SU-DHL-6 (cell line): ENCODE results near the gene MYH3.

Source experiments
- H2AFZ ChIP-seq: fragments of 200-600 bp; sonication (generic); 2 replicates; pipeline ENCODE4 v1.6.1; 2014; ENCODE audit warnings: low read depth, mild to moderate bottlenecking, moderate library complexity, mixed read lengths, antibody characterized with exemption, low read length; ENCODE audit not compliant: severe bottlenecking
- H3F3A ChIP-seq: fragments of 200-600 bp; shearing (Covaris generic); 2 replicates; pipeline ENCODE4 v1.6.0; 2016; ENCODE audit warnings: antibody characterized with exemption, mild to moderate bottlenecking; ENCODE audit not compliant: insufficient read depth
- H3K27ac ChIP-seq: fragments of 200-600 bp; sonication (generic); 2 replicates; pipeline ENCODE4 v1.5.1; 2016; ENCODE audit warnings: low read depth, mild to moderate bottlenecking, low read length, moderate library complexity, mixed read lengths
- H3K27me3 ChIP-seq: fragments of 200-600 bp; sonication (generic), shearing (Covaris generic); 2 replicates; pipeline ENCODE4 v1.6.0; 2014; ENCODE audit warnings: mild to moderate bottlenecking, low read length
- H3K36me3 ChIP-seq: fragments of 200-600 bp; sonication (generic); 2 replicates; pipeline ENCODE4 v1.6.1; 2014; ENCODE audit warnings: mild to moderate bottlenecking, low read length, mixed read lengths
- H3K4me2 ChIP-seq: fragments of 300-600, 200-600 bp; shearing (Covaris generic), sonication (generic); 2 replicates; pipeline ENCODE4 v1.6.0; 2014; ENCODE audit warnings: low read length, low read depth, mild to moderate bottlenecking; ENCODE audit not compliant: poor library complexity, severe bottlenecking
- H3K4me3 ChIP-seq: fragments of 200-600 bp; sonication (generic); 2 replicates; pipeline ENCODE4 v1.5.1; 2014; ENCODE audit warnings: antibody characterized with exemption, low read length, mild to moderate bottlenecking, mixed read lengths; ENCODE audit not compliant: insufficient read depth, poor library complexity, severe bottlenecking
- H3K79me2 ChIP-seq: fragments of 200-600 bp; sonication (generic); 2 replicates; pipeline ENCODE4 v1.6.1; 2014; ENCODE audit warnings: mild to moderate bottlenecking, low read length, moderate library complexity; ENCODE audit not compliant: insufficient read depth
- H3K9ac ChIP-seq: fragments of 200-600 bp; sonication (generic); 2 replicates; pipeline ENCODE4 v1.7.0; 2014; ENCODE audit warnings: mild to moderate bottlenecking, low read length
- H3K9me2 ChIP-seq: fragments of 200-600 bp; sonication (generic); replicated peaks from 2 replicates; pipeline ENCODE4 v1.6.1; 2014; ENCODE audit warnings: low read length; ENCODE audit not compliant: insufficient read depth
- H3K9me3 ChIP-seq: fragments of 200-600 bp; sonication (generic); 2 replicates; pipeline ENCODE4 v1.6.1; 2014; ENCODE audit warnings: low read length, mixed read lengths; ENCODE audit not compliant: insufficient read depth
- H4K20me1 ChIP-seq: fragments of 200-600 bp; sonication (generic); 2 replicates; pipeline ENCODE4 v1.6.1; 2014; ENCODE audit warnings: low read depth, mild to moderate bottlenecking, antibody characterized with exemption, low read length, moderate library complexity, mixed read lengths
- EZH2phosphoT487 ChIP-seq: fragments of 200-600 bp; sonication (generic), shearing (Covaris generic); conservative IDR thresholded peaks from 2 replicates; pipeline ENCODE4 v1.6.1; 2018; ENCODE audit warnings: mild to moderate bottlenecking, antibody characterized with exemption, low read length, moderate library complexity, mixed read lengths
- TF ChIP-seq, protein P1 (sequence below): fragments of 200-600 bp; sonication (generic); IDR thresholded peaks from one replicate; pipeline ENCODE4 v1.5.1; 2017; ENCODE audit warnings: antibody characterized with exemption, mild to moderate bottlenecking, low read length, moderate library complexity; ENCODE audit not compliant: insufficient read depth, poor library complexity, severe bottlenecking

The MYH3 gene

DNA sequence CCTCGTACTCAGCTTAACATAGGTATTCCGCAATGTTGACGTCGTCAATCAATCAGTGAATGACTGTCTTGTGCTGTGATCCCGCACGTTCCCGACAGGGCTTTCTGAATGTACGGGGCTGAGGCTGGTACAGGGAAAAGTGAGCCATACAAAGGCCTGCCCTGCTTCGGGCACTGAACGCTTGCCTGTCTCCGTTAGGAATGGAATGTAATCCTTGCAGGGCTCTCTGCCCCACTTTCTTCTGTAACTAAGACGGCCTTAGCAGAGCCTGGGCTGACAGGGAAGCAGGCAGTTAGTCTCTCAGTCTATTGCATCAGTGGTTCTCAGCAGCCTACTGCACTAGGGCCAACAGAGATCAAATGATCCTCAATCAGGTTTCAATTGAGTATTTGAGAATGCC lies 16.2 kb upstream of the MYH3 start:
- Histone ChIP-seq H2AFZ (no peak overlapping the region), H3K4me3 (no peak overlapping the region), H3F3A (peaks cover 5% of the 10 kb centered on the region; the same call in 1 of the 2 replicates), H3K4me2 (no peak overlapping the region), H4K20me1 (no peaks in the 10 kb centered on the region), H3K27ac (no peak overlapping the region), H3K9ac (no peak overlapping the region), H3K9me3 (no peaks in the 10 kb centered on the region), H3K9me2 (no peaks in the 10 kb centered on the region), H3K36me3 (no peaks in the 10 kb centered on the region; the same call in 1 of the 2 replicates), H3K27me3 (no peaks in the 10 kb centered on the region), H3K79me2 (no peaks in the 10 kb centered on the region)
- no peak for TF ChIP-seq EZH2phosphoT487
- TF ChIP-seq, protein P1, sequence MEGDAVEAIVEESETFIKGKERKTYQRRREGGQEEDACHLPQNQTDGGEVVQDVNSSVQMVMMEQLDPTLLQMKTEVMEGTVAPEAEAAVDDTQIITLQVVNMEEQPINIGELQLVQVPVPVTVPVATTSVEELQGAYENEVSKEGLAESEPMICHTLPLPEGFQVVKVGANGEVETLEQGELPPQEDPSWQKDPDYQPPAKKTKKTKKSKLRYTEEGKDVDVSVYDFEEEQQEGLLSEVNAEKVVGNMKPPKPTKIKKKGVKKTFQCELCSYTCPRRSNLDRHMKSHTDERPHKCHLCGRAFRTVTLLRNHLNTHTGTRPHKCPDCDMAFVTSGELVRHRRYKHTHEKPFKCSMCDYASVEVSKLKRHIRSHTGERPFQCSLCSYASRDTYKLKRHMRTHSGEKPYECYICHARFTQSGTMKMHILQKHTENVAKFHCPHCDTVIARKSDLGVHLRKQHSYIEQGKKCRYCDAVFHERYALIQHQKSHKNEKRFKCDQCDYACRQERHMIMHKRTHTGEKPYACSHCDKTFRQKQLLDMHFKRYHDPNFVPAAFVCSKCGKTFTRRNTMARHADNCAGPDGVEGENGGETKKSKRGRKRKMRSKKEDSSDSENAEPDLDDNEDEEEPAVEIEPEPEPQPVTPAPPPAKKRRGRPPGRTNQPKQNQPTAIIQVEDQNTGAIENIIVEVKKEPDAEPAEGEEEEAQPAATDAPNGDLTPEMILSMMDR, result no peak

DNA sequence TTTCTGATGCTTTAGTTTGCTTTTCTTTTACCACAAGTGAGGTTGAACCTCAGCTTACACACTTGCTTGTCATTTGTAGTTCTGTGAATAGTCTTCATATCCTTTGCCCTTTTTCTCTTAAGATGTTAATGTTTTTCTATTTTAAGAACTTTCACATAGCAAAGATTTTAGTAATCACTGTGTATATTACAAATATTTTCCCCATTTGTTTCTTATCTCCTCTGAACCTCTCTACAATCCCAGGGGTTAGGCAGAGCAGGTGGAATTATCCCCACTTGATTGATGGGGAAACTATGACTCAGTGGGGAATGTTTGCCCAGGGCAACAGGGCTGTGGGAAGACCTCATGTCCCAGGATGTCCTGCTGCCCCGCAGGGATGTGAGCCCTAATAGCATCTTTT lies 11.7 kb upstream of the MYH3 start:
- Histone ChIP-seq H3K9me3 (no peaks in the 10 kb centered on the region), H3K79me2 (no peaks in the 10 kb centered on the region), H3K9ac (no peak overlapping the region), H3K4me3 (no peak overlapping the region), H3K9me2 (no peaks in the 10 kb centered on the region), H4K20me1 (no peaks in the 10 kb centered on the region), H3F3A (peaks cover 5% of the 10 kb centered on the region; the same call in 1 of the 2 replicates), H3K27me3 (no peaks in the 10 kb centered on the region), H3K4me2 (no peak overlapping the region), H3K36me3 (no peaks in the 10 kb centered on the region), H3K27ac (no peak overlapping the region), H2AFZ (no peak overlapping the region)
- TF ChIP-seq, protein P1, result no peak
- no peak for TF ChIP-seq EZH2phosphoT487

DNA sequence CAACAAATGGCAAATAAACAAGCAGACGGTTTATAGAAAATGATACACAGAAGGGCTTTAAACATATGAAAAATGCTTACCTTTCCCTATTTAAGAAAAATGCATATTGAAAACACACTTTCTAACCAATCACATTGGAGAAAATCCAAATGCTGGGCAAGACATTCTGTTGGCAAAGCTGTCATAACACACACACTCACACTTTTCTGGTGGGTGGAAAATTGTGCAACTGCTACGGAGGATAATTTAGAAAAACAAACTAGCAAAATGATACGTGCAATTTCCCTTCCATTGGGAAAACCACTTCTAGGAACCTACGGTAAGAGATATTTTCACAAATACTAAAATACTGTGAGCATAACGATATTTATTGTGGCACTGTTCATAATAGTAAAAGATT lies 9.8 kb upstream of the MYH3 start:
- no peak overlapping the region for H2AFZ ChIP-seq
- H3K9me3 ChIP-seq, result no peaks in the 10 kb centered on the region
- H3K9ac ChIP-seq, result no peak overlapping the region
- H3K27me3 ChIP-seq, result no peaks in the 10 kb centered on the region
- H3K36me3 ChIP-seq, result no peaks in the 10 kb centered on the region
- no peak overlapping the region for H3K4me3 ChIP-seq
- no peak overlapping the region for H3K4me2 ChIP-seq
- H4K20me1 ChIP-seq, result no peaks in the 10 kb centered on the region
- no peaks in the 10 kb centered on the region for H3K9me2 ChIP-seq
- no peak for TF ChIP-seq EZH2phosphoT487
- TF ChIP-seq, protein P1, result no peak
- H3K79me2 ChIP-seq, result no peaks in the 10 kb centered on the region
- H3F3A ChIP-seq, result peaks cover 5% of the 10 kb centered on the region; the same call in 1 of the 2 replicates
- H3K27ac ChIP-seq, result no peak overlapping the region
